ENCODE measurements around the gene HIVEP3. TPM values are rescaled to one million over a fixed set of nuclear protein-coding genes. Genes with fewer than 3 reads are reported as not detected.

The HIVEP3 gene
- total RNA-seq, 1 donor = 1.8 TPM

DNA sequence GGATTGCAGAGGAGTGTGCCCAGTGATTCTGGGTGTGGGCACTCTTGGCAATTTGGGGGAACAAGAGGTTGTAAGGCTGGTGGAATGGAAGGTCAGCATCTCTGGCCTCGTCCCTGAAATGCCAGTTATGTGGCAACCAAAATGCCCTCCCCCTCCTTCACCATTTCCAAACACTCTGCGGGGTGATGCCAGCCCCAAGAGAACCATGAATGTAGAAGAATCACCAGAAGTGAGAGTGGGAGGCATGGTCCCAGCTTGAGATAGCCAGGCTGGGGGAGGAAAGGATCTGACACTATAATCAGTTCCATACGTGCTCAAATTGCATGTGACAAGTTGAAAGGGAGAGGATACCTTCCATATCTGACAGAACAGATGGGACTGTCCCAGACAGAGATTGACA is 345.5 kb downstream of the HIVEP3 start:
- TF ChIP-seq, protein P1, sequence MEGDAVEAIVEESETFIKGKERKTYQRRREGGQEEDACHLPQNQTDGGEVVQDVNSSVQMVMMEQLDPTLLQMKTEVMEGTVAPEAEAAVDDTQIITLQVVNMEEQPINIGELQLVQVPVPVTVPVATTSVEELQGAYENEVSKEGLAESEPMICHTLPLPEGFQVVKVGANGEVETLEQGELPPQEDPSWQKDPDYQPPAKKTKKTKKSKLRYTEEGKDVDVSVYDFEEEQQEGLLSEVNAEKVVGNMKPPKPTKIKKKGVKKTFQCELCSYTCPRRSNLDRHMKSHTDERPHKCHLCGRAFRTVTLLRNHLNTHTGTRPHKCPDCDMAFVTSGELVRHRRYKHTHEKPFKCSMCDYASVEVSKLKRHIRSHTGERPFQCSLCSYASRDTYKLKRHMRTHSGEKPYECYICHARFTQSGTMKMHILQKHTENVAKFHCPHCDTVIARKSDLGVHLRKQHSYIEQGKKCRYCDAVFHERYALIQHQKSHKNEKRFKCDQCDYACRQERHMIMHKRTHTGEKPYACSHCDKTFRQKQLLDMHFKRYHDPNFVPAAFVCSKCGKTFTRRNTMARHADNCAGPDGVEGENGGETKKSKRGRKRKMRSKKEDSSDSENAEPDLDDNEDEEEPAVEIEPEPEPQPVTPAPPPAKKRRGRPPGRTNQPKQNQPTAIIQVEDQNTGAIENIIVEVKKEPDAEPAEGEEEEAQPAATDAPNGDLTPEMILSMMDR (IDR thresholded peaks at IDR 0.05; ENCODE audit: extremely low read depth, low read depth, low read length) = no peak

DNA sequence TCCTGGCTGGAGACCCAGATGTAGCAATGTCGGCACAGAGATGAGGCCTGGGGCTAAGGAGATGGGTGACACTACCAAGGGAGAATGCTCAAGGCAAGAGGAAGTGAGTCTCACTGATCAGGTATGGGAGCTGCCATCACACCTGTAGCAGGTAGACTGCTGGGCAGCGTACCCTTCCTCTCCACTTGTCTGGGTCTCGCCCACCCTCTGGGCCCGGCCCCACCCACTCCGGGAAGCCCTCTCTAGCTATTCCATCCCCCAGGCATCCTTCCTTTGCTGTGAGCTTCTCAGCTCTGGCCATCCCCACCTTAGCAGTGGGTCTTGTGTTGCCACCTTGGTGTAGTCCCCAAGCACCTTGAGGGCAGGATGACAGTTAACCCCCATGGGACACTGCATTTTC is 346.5 kb downstream of the HIVEP3 start:
- H2AFZ ChIP-seq (ENCODE audit: low read length) = no peak overlapping the region
- H3K4me2 ChIP-seq (ENCODE audit: insufficient read depth, low read length) = no peak overlapping the region
- no peaks in the 10 kb centered on the region for H3K36me3 ChIP-seq (ENCODE audit: insufficient read depth, low read length)
- no peak overlapping the region for H3K4me3 ChIP-seq (ENCODE audit: insufficient read depth, low read length)
- TF ChIP-seq, protein P1 (IDR thresholded peaks at IDR 0.05; ENCODE audit: extremely low read depth, low read depth, low read length) = no peak
- peaks cover 21% of the 10 kb centered on the region for H3K4me1 ChIP-seq (ENCODE audit: insufficient read depth, low read length)
- H3K27me3 ChIP-seq (ENCODE audit: insufficient read depth, low read length) = no peaks in the 10 kb centered on the region
- no peaks in the 10 kb centered on the region for H3K79me2 ChIP-seq (ENCODE audit: insufficient read depth, low read length)
- no peak overlapping the region for H3K27ac ChIP-seq (ENCODE audit: low read depth, low read length)
- no peak for DNase-seq (ENCODE audit: insufficient read length, low spot score, missing footprints)
- H4K20me1 ChIP-seq (ENCODE audit: insufficient read depth, low read length) = peaks cover 2% of the 10 kb centered on the region
- no peaks in the 10 kb centered on the region for H3K9me3 ChIP-seq (ENCODE audit: low read depth, low read length)

More for the DNA sequence above, 345.5 kb downstream of the HIVEP3 start:
- H3K4me3 ChIP-seq (ENCODE audit: insufficient read depth, low read length) = no peak overlapping the region
- no peaks in the 10 kb centered on the region for H3K79me2 ChIP-seq (ENCODE audit: insufficient read depth, low read length)
- H3K36me3 ChIP-seq (ENCODE audit: insufficient read depth, low read length) = no peaks in the 10 kb centered on the region
- H4K20me1 ChIP-seq (ENCODE audit: insufficient read depth, low read length) = peaks cover 2% of the 10 kb centered on the region
- H3K4me2 ChIP-seq (ENCODE audit: insufficient read depth, low read length) = no peak overlapping the region
- H3K4me1 ChIP-seq (ENCODE audit: insufficient read depth, low read length) = peaks cover 23% of the 10 kb centered on the region
- no peak overlapping the region for H2AFZ ChIP-seq (ENCODE audit: low read length)
- no peak overlapping the region for H3K27ac ChIP-seq (ENCODE audit: low read depth, low read length)
- H3K27me3 ChIP-seq (ENCODE audit: insufficient read depth, low read length) = no peaks in the 10 kb centered on the region
- no peaks in the 10 kb centered on the region for H3K9me3 ChIP-seq (ENCODE audit: low read depth, low read length)
- no peak for DNase-seq (ENCODE audit: insufficient read length, low spot score, missing footprints)

DNA sequence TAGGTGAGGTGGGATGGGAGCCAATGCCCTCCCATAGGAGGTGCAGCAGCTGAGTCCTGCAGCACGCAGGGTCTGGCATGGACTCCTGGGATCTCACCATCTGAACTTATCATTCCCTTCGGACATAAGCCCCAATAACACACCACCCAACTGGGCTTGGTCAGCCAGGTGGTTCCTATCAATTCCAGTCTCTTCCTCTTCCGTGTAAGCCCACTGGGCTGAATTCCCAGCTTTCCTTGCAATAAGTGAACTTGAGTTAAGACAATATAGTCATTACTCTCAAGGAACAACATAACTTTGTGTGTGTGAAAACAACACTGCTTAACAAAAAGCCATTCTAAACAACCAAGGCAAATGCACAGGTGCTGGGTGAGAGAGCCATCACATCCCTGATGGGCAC is 347.7 kb downstream of the HIVEP3 start:
- Histone ChIP-seq H3K36me3 (ENCODE audit: insufficient read depth, low read length) (no peaks in the 10 kb centered on the region), H3K79me2 (ENCODE audit: insufficient read depth, low read length) (no peaks in the 10 kb centered on the region), H3K4me1 (ENCODE audit: insufficient read depth, low read length) (peaks cover 10% of the 10 kb centered on the region), H2AFZ (ENCODE audit: low read length) (no peak overlapping the region), H3K4me3 (ENCODE audit: insufficient read depth, low read length) (no peak overlapping the region), H3K27ac (ENCODE audit: low read depth, low read length) (no peak overlapping the region), H4K20me1 (ENCODE audit: insufficient read depth, low read length) (peaks cover 2% of the 10 kb centered on the region), H3K27me3 (ENCODE audit: insufficient read depth, low read length) (no peaks in the 10 kb centered on the region), H3K4me2 (ENCODE audit: insufficient read depth, low read length) (no peak overlapping the region), H3K9me3 (ENCODE audit: low read depth, low read length) (no peaks in the 10 kb centered on the region)
- TF ChIP-seq, protein P1 (IDR thresholded peaks at IDR 0.05; ENCODE audit: extremely low read depth, low read depth, low read length) = no peak
- no peak for DNase-seq (ENCODE audit: insufficient read length, low spot score, missing footprints)

DNA sequence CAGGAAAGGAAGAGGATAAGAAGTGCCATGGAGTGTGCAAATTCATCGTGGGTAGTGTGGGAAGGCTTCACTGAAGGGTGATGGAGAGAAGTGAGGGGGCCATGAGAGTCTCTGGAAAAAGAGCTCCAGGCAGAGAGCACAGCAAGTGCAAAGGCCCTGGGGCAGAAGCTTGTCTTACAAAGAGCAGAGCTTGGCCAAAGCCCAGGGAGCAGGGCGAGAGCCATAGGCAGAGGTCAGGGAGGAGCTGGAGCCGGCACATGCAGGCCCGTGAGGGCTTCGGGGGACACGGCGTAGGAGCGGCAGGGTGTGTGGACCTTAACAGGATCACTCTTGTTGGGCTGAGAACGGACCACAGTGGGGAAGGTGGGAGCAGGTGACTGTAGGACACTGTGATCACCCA is 350.5 kb downstream of the HIVEP3 start:
- no peaks in the 10 kb centered on the region for H3K27me3 ChIP-seq (ENCODE audit: insufficient read depth, low read length)
- no peaks in the 10 kb centered on the region for H3K79me2 ChIP-seq (ENCODE audit: insufficient read depth, low read length)
- peaks cover 2% of the 10 kb centered on the region for H3K4me1 ChIP-seq (ENCODE audit: insufficient read depth, low read length)
- no peaks in the 10 kb centered on the region for H3K9me3 ChIP-seq (ENCODE audit: low read depth, low read length)
- no peaks in the 10 kb centered on the region for H3K36me3 ChIP-seq (ENCODE audit: insufficient read depth, low read length)
- H3K4me2 ChIP-seq (ENCODE audit: insufficient read depth, low read length) = no peak overlapping the region
- H2AFZ ChIP-seq (ENCODE audit: low read length) = no peak overlapping the region
- H3K4me3 ChIP-seq (ENCODE audit: insufficient read depth, low read length) = no peak overlapping the region
- TF ChIP-seq, protein P1 (IDR thresholded peaks at IDR 0.05; ENCODE audit: extremely low read depth, low read depth, low read length) = no peak
- H4K20me1 ChIP-seq (ENCODE audit: insufficient read depth, low read length) = peaks cover 2% of the 10 kb centered on the region
- DNase-seq (ENCODE audit: insufficient read length, low spot score, missing footprints) = no peak
- H3K27ac ChIP-seq (ENCODE audit: low read depth, low read length) = no peak overlapping the region

Measured in osteoblast (primary cell).